ENCODE measurements around the gene PLPPR2. TPM values are rescaled to one million over a fixed set of nuclear protein-coding genes. Genes with fewer than 3 reads are reported as not detected.
A peak's percentile ranks its signal among the peaks of the same experiment; 100 is the strongest.
"Not testable (repeated sequence)": the region's sequence is repeated elsewhere in the genome, so short reads cannot be mapped to it uniquely, and the experiment has no call there.

The PLPPR2 gene
- 1.7 and 3.6 TPM in 2 replicates for total RNA-seq (2014; rRNA removed; shearing (Covaris generic))

- peak; percentile 67 for DNase-seq (ENCODE audit: low spot score)
Observed at GRCh38 chr19:11355160-11356073, at the start of gene PLPPR2. Gene PLPPR2 (plus strand): TSS chr19:11355432. CDS start chr19:11357674, 2,242 bp downstream.

- no peak for DNase-seq (ENCODE audit: low spot score)
Observed at GRCh38 chr19:11306337-11306736, 48.9 kb upstream of the PLPPR2 start.

GRCh38 chr19:11320278-11320995, 34.8 kb upstream of the PLPPR2 start:
- DNase-seq (ENCODE audit: low spot score), result not testable (repeated sequence)

- no peak for DNase-seq (ENCODE audit: low spot score)
Observed at GRCh38 chr19:11321191-11322126, 33.8 kb upstream of the PLPPR2 start.

GRCh38 chr19:11322269-11323024, 32.8 kb upstream of the PLPPR2 start:
- DNase-seq (ENCODE audit: low spot score), result no peak

GRCh38 chr19:11323601-11324078, 31.6 kb upstream of the PLPPR2 start:
- DNase-seq (ENCODE audit: low spot score), result no peak

GRCh38 chr19:11324079-11324661, 31.1 kb upstream of the PLPPR2 start:
- DNase-seq (ENCODE audit: low spot score), result peak; percentile 65

- DNase-seq (ENCODE audit: low spot score), result no peak
Observed at GRCh38 chr19:11324748-11325389, 30.4 kb upstream of the PLPPR2 start.

- no peak for DNase-seq (ENCODE audit: low spot score)
Observed at GRCh38 chr19:11325544-11325943, 29.7 kb upstream of the PLPPR2 start.

- no peak for DNase-seq (ENCODE audit: low spot score)
Observed at GRCh38 chr19:11330127-11330526, 25.1 kb upstream of the PLPPR2 start.

GRCh38 chr19:11331502-11331901, 23.7 kb upstream of the PLPPR2 start:
- DNase-seq (ENCODE audit: low spot score), result no peak

- DNase-seq (ENCODE audit: low spot score), result no peak
Observed at GRCh38 chr19:11332822-11333221, 22.4 kb upstream of the PLPPR2 start.

- DNase-seq (ENCODE audit: low spot score), result peak; percentile 15
Observed at GRCh38 chr19:11333838-11334237, 21.4 kb upstream of the PLPPR2 start.

GRCh38 chr19:11335449-11336146, 19.6 kb upstream of the PLPPR2 start:
- no peak for DNase-seq (ENCODE audit: low spot score)

GRCh38 chr19:11337080-11337479, 18.2 kb upstream of the PLPPR2 start:
- DNase-seq (ENCODE audit: low spot score), result no peak

- no peak for DNase-seq (ENCODE audit: low spot score)
Observed at GRCh38 chr19:11338121-11338520, 17.1 kb upstream of the PLPPR2 start.

GRCh38 chr19:11338569-11339253, 16.5 kb upstream of the PLPPR2 start:
- DNase-seq (ENCODE audit: low spot score), result peak; percentile 7

Measured in HT-29 (cell line).